GM19035 (cell line): Measurements from ENCODE around the gene VPS13A.
A peak's percentile ranks its signal among the peaks of the same experiment; 100 is the strongest.

Experiments used
- ATAC-seq: cut with Tn5 transposase; IDR thresholded peaks from one replicate; pipeline ENCODE4 v1.9.1; 2021; ENCODE audit not compliant: unreplicated experiment

Gene VPS13A

DNA sequence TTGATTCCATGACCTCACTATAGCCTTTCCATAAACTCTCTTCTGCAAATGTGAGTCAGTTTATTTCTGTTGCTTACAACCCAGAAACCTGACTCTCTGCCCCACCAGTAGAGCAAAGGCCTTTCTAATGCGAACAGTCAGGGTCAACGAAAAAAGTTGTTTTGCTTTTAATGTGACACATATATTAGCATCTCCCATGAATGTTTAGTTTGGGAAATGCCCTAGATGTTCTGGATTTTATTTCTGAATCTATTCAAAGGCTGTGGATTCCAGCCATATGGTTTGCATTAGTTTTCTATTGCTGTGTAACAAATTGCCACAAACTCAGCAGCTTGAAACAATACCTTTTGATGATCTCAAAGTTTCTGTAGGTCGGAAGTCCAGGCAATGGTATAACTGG is 277.3 kb downstream of the VPS13A start:
- ATAC-seq: no peak

DNA sequence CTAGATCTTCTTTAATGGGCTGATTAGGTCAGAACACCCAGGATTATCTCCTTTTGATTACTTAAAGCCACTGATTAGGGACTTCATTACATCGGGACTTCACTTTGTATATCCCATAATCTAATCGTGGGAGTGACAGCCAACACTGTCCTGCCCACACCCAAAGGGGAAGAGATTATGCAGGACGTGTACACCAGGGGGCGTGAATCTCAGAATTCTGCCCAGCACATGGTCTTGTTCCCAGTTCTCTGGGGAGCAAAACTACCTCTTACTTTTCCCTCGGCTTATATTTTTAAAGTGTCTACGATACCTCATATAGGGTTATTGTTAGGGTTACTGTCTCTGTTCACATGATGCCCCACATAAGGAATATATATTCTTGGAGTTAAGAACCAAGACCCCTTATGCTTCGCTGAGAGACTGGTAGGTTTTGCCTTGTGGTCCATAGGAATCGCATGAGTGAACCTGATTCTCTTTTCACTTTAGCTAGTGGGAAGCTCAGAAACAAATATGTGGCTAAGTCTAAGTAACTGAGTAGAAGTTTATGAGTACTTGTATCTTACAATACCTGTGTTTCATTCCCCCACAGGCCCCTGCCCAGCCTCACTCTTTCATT is 278.1 kb downstream of the VPS13A start:
- ATAC-seq: no peak

DNA sequence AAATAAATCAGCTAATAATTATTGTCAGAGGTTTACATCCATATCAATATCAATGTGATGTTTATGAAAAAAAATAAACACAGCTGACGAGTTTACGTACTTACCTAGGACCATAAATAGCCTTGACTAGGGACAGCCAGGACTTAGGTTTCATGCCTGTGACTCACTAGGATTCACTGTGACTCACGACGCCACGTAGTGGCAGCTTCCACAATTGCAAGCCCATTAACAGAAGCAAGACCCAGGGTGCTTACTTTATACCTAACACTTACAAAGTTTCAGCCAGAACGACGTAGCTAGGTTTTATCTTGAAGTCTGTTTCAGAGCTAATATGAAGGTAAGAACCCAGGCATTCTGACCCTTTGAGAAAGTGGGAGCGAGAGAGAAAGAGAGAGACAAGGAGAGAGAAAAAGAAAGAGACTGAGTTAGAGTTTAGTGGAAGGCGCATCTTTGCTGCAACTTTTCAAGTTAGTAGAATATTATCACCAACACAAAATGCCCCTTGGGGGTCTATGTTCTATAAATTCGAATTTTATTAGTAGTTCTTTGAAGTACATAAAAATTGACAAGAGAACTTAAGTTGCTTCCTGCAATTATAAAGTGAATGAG is 279.6 kb downstream of the VPS13A start:
- ATAC-seq: peak; percentile 76

DNA sequence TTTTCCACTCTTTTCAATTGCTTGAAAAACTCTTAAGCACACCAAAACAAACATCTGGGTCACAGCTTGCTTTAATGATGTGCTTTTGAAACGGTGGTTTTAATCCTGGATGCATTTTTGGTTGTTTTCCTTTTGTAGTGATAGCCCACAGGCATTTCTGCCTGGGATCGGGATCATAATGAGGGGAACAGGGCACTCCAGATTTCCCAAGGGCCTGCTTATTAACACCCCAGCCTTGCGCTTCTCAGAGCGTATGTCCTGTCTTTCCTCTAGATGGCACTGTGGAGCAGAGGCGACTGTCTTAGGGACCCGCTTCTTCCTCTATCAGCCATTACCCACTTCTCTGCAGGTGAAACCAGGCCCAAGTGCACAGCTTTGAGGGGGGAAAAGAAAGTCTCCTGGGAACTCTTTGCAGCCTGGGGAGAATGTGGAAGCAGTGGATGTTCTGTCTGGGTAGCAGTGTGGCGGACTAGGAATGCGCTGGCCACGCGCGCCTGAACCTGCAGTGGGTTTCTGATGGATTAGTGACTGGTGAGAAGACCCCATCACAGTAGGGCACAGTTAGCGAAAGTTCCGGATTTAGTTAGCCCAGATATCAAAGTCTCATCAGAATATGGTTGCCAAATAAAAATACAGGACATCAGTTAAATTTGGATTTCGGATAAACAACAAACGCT is 280.7 kb downstream of the VPS13A start:
- peak; percentile 81 for ATAC-seq

DNA sequence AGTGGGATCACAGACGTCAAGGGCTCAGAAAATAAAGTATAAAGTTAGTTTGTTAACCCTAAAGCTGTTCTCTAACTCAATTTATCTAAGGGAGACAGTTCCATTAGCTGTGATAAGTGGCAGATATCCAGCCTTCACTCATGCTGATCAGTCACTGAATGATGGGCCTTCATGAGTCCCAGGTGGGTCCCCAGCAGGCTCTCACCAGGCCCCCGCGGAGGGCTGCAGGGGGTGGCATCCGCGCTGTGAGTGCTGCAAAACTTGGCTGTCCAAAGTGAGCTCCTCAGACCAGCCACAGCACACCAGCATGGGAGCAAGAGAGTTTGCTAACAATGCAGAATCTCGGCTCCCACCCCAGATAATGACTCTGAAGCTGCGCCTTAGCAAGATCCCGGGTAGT is 283.6 kb downstream of the VPS13A start:
- ATAC-seq: no peak

DNA sequence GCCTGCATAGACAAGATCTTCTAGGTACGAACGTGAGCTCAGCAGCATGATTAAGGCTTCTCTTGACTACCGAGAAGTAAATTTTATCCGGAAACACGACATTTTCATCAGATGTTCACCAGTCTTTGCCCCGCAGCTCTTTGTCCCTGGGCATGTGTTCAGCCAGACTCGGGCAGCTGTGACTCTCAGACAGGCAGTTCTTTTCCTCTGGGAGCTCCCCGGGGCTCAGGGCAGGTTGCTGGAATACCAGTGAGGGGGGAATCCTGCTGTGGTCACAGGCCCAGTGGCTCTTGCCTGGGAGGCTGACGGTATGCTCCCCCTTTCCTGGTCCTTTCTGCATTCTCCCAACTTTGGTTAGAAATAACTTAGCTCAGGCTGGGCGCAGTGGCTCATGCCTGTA is 284.7 kb downstream of the VPS13A start:
- ATAC-seq: no peak

DNA sequence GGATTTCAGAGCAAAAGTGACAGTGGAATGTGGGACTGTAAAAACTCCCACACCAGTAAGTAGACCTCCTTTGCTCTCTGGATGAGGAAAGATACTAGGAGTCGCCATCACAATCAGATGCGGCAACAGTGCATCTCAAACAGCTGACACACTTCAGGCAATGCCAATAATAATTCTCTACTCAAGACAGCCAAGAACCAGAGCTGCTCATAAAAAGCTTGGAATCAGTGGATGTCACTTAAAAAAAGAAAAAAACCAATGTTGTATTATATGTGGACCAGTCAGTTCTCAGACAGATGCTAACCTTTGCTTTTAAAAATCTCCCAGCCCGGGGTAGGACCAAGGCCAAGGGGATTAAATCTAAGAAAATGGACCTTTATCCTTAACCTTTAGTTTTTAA is 285.8 kb downstream of the VPS13A start:
- ATAC-seq: no peak

DNA sequence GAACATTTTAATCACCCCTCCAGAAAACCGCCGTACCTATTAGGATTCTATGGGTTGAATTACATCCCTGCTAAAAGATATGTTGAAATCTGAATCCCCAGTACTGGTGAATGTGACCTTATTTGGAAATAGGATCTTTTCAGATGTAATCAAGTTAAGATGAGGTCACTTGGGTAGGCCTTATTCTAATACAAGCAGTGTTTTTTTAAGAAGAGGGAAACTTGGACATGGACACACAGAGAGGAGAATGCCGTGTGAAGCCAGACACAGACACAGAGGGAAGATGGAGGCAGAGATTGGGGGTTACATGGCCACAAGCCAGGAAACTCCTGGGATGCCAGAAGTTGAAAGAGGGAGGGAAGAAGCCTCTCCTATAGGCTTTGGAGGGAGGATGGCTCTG is 287.3 kb downstream of the VPS13A start:
- ATAC-seq: no peak

DNA sequence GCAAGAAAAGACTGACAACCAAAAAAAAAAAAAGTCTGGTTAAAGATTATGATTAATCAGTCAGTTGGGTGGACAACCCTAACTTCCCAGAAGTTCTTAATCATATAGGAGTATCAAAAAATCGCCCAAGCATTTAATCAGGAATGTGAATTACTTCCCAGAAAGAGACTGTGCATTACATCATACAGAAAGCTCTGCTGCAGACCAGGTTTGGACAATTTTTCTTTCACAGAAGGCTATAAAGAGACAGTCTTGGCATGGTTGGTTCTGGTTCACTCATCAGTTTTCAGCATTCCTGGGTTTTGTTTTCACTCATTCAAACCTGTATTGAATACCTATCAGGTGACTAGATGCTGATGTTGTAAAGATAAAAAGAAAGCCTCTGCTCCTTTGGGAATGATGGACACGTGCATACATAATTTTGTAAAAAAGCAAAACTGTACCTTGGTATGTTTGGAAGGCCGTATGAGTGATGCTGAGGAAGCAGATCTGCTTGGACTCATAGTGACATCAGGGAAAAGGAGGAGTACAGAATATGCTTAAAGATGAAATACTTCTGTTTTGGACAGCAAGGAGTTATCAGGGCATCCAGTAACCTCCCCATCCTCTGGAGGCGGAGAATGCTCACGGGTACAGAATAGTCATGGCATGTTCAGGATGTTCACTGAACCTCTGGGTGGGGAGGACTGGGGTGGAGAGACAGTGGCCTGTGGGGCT is 292.3 kb downstream of the VPS13A start:
- no peak for ATAC-seq
